Lower leg skin (tissue), 4 donors: ENCODE data around the gene LNPEP. TPM values are rescaled to one million over a fixed set of nuclear protein-coding genes. Genes with fewer than 3 reads are reported as not detected.

Experiments
- DNase-seq, 2 donors: peaks; one replicate each; pipeline ENCODE4 v3.0.0-alpha.2; 2019; ENCODE audit warnings: low spot score in 2 of 2
- H3K4me3 ChIP-seq: fragments of 200-600 bp; sonication (generic); 2 replicates; pipeline ENCODE4 v1.5.1; 2017; ENCODE audit warnings: mild to moderate bottlenecking, low read depth; ENCODE audit not compliant: poor library complexity, severe bottlenecking
- POLR2A ChIP-seq, 2 donors: fragments of 450-650 bp; IDR thresholded peaks; one replicate each; pipeline ENCODE4 v1.6.1; 2016 to 2017; ENCODE audit warnings: antibody characterized with exemption in 2 of 2, mild to moderate bottlenecking in 1 of 2, moderate library complexity in 1 of 2
- WGBS, 2 donors: methylation state at CpG; one replicate each; pipeline ENCODE4 v1.1.5; 2018; 5-methylcytosine and 5-hydroxymethylcytosine counted together
- intact Hi-C: fragments of 100-400 bp; cut with DNase I; formaldehyde crosslinking; loops from one replicate; pipeline ENCODE4 v1.15.0; 2023; ENCODE audit warnings: low total_unique reads
- total RNA-seq, 4 donors: library from RNA; depleted of rRNA; stranded (reverse); fragments of >200 nt; gene quantifications; one replicate each; pipeline ENCODE4 v1.1.0, GENCODE V29; 2016
- TF ChIP-seq, protein P1 (sequence below), 3 donors: fragments of 450-650 bp; IDR thresholded peaks; one replicate each; pipeline ENCODE4 v1.5.1; 2016; ENCODE audit warnings: antibody characterized with exemption in 3 of 3, mild to moderate bottlenecking in 3 of 3, moderate library complexity in 2 of 3

The LNPEP gene
- total RNA-seq, 4 donors from 2014 or later, result 53.9 to 60.1 (median 56.9) TPM

- intact Hi-C loops, result no loop called here
- TF ChIP-seq, protein P1, sequence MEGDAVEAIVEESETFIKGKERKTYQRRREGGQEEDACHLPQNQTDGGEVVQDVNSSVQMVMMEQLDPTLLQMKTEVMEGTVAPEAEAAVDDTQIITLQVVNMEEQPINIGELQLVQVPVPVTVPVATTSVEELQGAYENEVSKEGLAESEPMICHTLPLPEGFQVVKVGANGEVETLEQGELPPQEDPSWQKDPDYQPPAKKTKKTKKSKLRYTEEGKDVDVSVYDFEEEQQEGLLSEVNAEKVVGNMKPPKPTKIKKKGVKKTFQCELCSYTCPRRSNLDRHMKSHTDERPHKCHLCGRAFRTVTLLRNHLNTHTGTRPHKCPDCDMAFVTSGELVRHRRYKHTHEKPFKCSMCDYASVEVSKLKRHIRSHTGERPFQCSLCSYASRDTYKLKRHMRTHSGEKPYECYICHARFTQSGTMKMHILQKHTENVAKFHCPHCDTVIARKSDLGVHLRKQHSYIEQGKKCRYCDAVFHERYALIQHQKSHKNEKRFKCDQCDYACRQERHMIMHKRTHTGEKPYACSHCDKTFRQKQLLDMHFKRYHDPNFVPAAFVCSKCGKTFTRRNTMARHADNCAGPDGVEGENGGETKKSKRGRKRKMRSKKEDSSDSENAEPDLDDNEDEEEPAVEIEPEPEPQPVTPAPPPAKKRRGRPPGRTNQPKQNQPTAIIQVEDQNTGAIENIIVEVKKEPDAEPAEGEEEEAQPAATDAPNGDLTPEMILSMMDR (IDR thresholded peaks at IDR 0.05), result no peak
- no peak for TF ChIP-seq POLR2A (IDR thresholded peaks at IDR 0.05)
- no peak for DNase-seq
- no peak overlapping the region for H3K4me3 ChIP-seq
- WGBS, 2 donors, result 78 to 83% methylated on average over 3 of the region's 3 CpGs
Measured at GRCh38 chr5:96995419-96995818, 59.5 kb downstream of the LNPEP start.

DNA sequence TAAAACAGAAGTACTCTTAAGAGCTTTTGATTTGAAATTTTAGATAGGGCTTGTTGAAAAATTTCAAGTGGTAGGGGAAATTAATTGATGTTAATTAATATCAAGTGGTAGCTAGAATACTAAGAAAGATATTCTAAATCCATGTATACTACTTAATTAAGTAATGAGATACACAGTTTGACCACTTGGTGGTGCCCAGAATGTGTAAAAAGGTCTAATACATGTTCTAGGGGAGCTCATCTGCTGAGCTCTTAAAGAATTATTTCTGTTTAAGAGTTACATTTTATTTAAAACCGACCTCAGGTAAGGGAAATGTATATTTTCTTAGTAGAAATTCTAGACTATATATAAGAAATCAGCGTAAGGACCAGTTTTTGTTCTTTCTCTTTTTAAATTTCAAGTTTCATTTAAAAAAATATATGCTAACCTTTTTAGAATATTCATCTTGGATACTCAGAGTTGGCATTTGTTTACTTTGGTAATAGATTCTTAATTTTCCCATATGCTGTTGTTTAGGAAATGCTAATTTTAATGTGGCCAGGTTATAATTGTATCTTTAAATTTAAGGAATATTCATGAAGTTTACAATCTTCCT, 61.5 kb downstream of the LNPEP start:
- H3K4me3 ChIP-seq, result no peak overlapping the region
- WGBS, 2 donors, result 52 to 59% methylated on average over 2 of the region's 2 CpGs
- intact Hi-C loops, result no loop called here
- no peak for DNase-seq
- TF ChIP-seq, protein P1 (IDR thresholded peaks at IDR 0.05), result no peak
- TF ChIP-seq POLR2A (IDR thresholded peaks at IDR 0.05), result no peak

DNA sequence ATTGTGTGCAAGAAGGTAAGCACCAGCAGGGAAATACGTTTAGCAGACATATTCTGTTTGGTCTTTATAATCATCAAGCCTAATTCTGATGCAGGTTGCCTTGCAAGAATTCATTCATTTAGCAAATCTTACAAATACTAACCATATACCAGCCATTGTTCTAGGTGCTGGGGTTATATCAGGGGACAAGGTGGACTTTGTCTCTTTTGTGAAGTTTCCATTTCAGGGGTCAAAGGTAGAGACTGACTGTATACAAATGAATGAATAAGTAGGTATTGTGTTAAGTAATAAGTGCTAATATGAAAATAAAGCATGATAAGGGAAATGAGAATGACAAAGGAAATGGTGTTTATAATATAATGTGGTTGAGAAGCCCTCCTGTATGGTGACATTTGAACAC, 64.0 kb downstream of the LNPEP start:
- H3K4me3 ChIP-seq, result no peak overlapping the region
- intact Hi-C loops, result no loop called here
- no peak for DNase-seq
- TF ChIP-seq, protein P1 (IDR thresholded peaks at IDR 0.05), result no peak
- TF ChIP-seq POLR2A (IDR thresholded peaks at IDR 0.05), result no peak
- 91 to 98% methylated on average over 1 of the region's 1 CpG for WGBS, 2 donors

GRCh38 chr5:97000391-97000790, 64.5 kb downstream of the LNPEP start:
- no peak for TF ChIP-seq POLR2A (IDR thresholded peaks at IDR 0.05)
- TF ChIP-seq, protein P1 (IDR thresholded peaks at IDR 0.05), result no peak
- no peak overlapping the region for H3K4me3 ChIP-seq
- intact Hi-C loops, result no loop called here
- WGBS, 2 donors, result 77 to 86% methylated on average over 3 of the region's 3 CpGs
- DNase-seq, result no peak

DNA sequence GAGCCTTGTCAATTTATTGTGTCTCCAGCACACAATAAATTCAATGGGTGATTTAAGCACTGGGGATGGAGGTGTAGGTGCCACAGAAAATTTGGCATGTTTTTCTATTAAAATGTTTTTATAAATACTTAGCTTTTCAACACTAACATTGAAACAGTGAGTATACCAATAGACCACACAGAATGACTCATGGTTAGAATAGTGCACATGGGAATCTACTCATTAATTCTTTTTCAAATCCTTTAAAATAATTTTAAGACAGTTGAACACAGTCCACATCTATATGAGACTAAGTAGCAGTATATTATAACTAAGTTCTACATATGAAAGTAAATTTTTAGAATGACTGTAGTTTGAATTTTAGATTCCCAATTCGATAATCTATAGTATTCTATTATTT, 67.1 kb downstream of the LNPEP start:
- 92 to 93% methylated on average over 1 of the region's 1 CpG for WGBS, 2 donors
- no peak for DNase-seq
- intact Hi-C loops, result no loop called here
- H3K4me3 ChIP-seq, result no peak overlapping the region
- TF ChIP-seq, protein P1 (IDR thresholded peaks at IDR 0.05), result no peak
- TF ChIP-seq POLR2A (IDR thresholded peaks at IDR 0.05), result no peak
